IPS-18a (cell line): Measurements from ENCODE around the gene CDC42BPA.

Source experiments
- H3K27ac ChIP-seq: one replicate; pipeline ENCODE4 v1.5.1; 2013; ENCODE audit warnings: low read length
- H3K27me3 ChIP-seq: one replicate; pipeline ENCODE4 v1.6.1; 2013; ENCODE audit warnings: mild to moderate bottlenecking, low read length; ENCODE audit not compliant: control insufficient read depth, insufficient read depth
- H3K36me3 ChIP-seq: one replicate; pipeline ENCODE4 v1.6.1; 2013; ENCODE audit warnings: low read depth, low read length; ENCODE audit not compliant: control insufficient read depth
- H3K4me1 ChIP-seq: one replicate; pipeline ENCODE4 v1.6.1; 2013; ENCODE audit warnings: low read depth, low read length; ENCODE audit not compliant: control insufficient read depth
- H3K4me3 ChIP-seq: one replicate; pipeline ENCODE4 v1.5.1; 2013; ENCODE audit warnings: low read length
- H3K9ac ChIP-seq: one replicate; pipeline ENCODE4 v1.6.1; 2013; ENCODE audit warnings: mild to moderate bottlenecking, low read length, moderate library complexity
- H3K9me3 ChIP-seq: one replicate; pipeline ENCODE4 v1.6.1; 2013; ENCODE audit warnings: low read depth, low read length; ENCODE audit not compliant: control insufficient read depth

Gene CDC42BPA

GRCh38 chr1:227318016-227318852 is at the start of gene CDC42BPA:
TSS of gene CDC42BPA (minus strand) at chr1:227318492. CDS start at chr1:227317182, 1,310 bp downstream.
- H3K36me3 ChIP-seq = no peaks in the 10 kb centered on the region
- peaks cover 14% of the 10 kb centered on the region for H3K4me1 ChIP-seq
- H3K9ac ChIP-seq = peak within 1 kb of the TSS; percentile 92
- peak within 1 kb of the TSS; percentile 68 for H3K27ac ChIP-seq
- H3K27me3 ChIP-seq = no peaks in the 10 kb centered on the region
- H3K9me3 ChIP-seq = no peaks in the 10 kb centered on the region
- H3K4me3 ChIP-seq = peak within 1 kb of the TSS; percentile 74

GRCh38 chr1:227368009-227368408 is 49.7 kb upstream of the CDC42BPA start:
- Histone ChIP-seq H3K9ac (no peak overlapping the region), H3K36me3 (no peaks in the 10 kb centered on the region), H3K27ac (no peak overlapping the region), H3K9me3 (no peaks in the 10 kb centered on the region), H3K4me3 (no peak overlapping the region), H3K4me1 (no peaks in the 10 kb centered on the region), H3K27me3 (no peaks in the 10 kb centered on the region)

GRCh38 chr1:227365473-227366431 is 47.5 kb upstream of the CDC42BPA start:
- no peak overlapping the region for H3K4me3 ChIP-seq
- H3K4me1 ChIP-seq = no peaks in the 10 kb centered on the region
- H3K9me3 ChIP-seq = no peaks in the 10 kb centered on the region
- no peak overlapping the region for H3K27ac ChIP-seq
- H3K27me3 ChIP-seq = no peaks in the 10 kb centered on the region
- no peak overlapping the region for H3K9ac ChIP-seq
- no peaks in the 10 kb centered on the region for H3K36me3 ChIP-seq

GRCh38 chr1:227364657-227365056 is 46.4 kb upstream of the CDC42BPA start:
- H3K4me1 ChIP-seq = no peaks in the 10 kb centered on the region

GRCh38 chr1:227363825-227364224 is 45.5 kb upstream of the CDC42BPA start:
- Histone ChIP-seq H3K9ac (no peak overlapping the region), H3K9me3 (no peaks in the 10 kb centered on the region), H3K4me3 (no peak overlapping the region), H3K4me1 (no peaks in the 10 kb centered on the region), H3K27ac (no peak overlapping the region), H3K36me3 (no peaks in the 10 kb centered on the region), H3K27me3 (no peaks in the 10 kb centered on the region)

More at GRCh38 chr1:227364657-227365056, 46.4 kb upstream of the CDC42BPA start:
- H3K27ac ChIP-seq = no peak overlapping the region
- no peak overlapping the region for H3K4me3 ChIP-seq
- H3K27me3 ChIP-seq = no peaks in the 10 kb centered on the region
- H3K36me3 ChIP-seq = no peaks in the 10 kb centered on the region
- H3K9ac ChIP-seq = no peak overlapping the region
- H3K9me3 ChIP-seq = no peaks in the 10 kb centered on the region

- Histone ChIP-seq H3K4me3 (no peak overlapping the region), H3K27ac (no peak overlapping the region), H3K4me1 (peaks cover 9% of the 10 kb centered on the region), H3K27me3 (no peaks in the 10 kb centered on the region), H3K9ac (no peak overlapping the region), H3K36me3 (no peaks in the 10 kb centered on the region), H3K9me3 (no peaks in the 10 kb centered on the region)
These were observed 43.7 kb upstream of the CDC42BPA start for GRCh38 chr1:227362039-227362438.

GRCh38 chr1:227357927-227358302 is 39.6 kb upstream of the CDC42BPA start:
- H3K9ac ChIP-seq = no peak overlapping the region
- H3K9me3 ChIP-seq = no peaks in the 10 kb centered on the region
- H3K27me3 ChIP-seq = no peaks in the 10 kb centered on the region
- no peaks in the 10 kb centered on the region for H3K36me3 ChIP-seq
- H3K4me3 ChIP-seq = no peak overlapping the region
- no peak overlapping the region for H3K27ac ChIP-seq
- peaks cover 27% of the 10 kb centered on the region for H3K4me1 ChIP-seq

- peak overlapping the region; percentile 30 for H3K9ac ChIP-seq
- H3K27ac ChIP-seq = peak overlapping the region; percentile 58
- no peaks in the 10 kb centered on the region for H3K9me3 ChIP-seq
- no peaks in the 10 kb centered on the region for H3K36me3 ChIP-seq
- H3K4me1 ChIP-seq = peaks cover 27% of the 10 kb centered on the region
- no peaks in the 10 kb centered on the region for H3K27me3 ChIP-seq
- peak overlapping the region; percentile 26 for H3K4me3 ChIP-seq
These were observed 39.1 kb upstream of the CDC42BPA start for GRCh38 chr1:227357171-227357926.

- peak overlapping the region; percentile 58 for H3K27ac ChIP-seq
- H3K9ac ChIP-seq = peak overlapping the region; percentile 30
- H3K36me3 ChIP-seq = no peaks in the 10 kb centered on the region
- peak overlapping the region; percentile 26 for H3K4me3 ChIP-seq
- H3K9me3 ChIP-seq = no peaks in the 10 kb centered on the region
- peaks cover 27% of the 10 kb centered on the region for H3K4me1 ChIP-seq
- no peaks in the 10 kb centered on the region for H3K27me3 ChIP-seq
These were observed 38.4 kb upstream of the CDC42BPA start for GRCh38 chr1:227356620-227357146.

- no peaks in the 10 kb centered on the region for H3K36me3 ChIP-seq
- no peak overlapping the region for H3K27ac ChIP-seq
- no peak overlapping the region for H3K4me3 ChIP-seq
- no peaks in the 10 kb centered on the region for H3K9me3 ChIP-seq
- H3K27me3 ChIP-seq = no peaks in the 10 kb centered on the region
- peaks cover 27% of the 10 kb centered on the region for H3K4me1 ChIP-seq
- no peak overlapping the region for H3K9ac ChIP-seq
These were observed 37.4 kb upstream of the CDC42BPA start for GRCh38 chr1:227355542-227356245.
